GM10266 (cell line): ENCODE data around the gene HMGXB4.
A peak's percentile ranks its signal among the peaks of the same experiment; 100 is the strongest.

Experiments
- DNase-seq: peaks from one replicate; pipeline ENCODE4 v3.0.0; 2012; ENCODE audit errors: extremely low spot score
- CTCF ChIP-seq: IDR thresholded peaks from 2 replicates; pipeline ENCODE4 v1.5.1; 2012; ENCODE audit warnings: mild to moderate bottlenecking, low read depth; ENCODE audit not compliant: control insufficient read depth, insufficient read depth; ENCODE audit errors: missing control alignments

Gene HMGXB4

GRCh38 chr22:35288116-35288515 is 30.8 kb downstream of the HMGXB4 start:
- no peak for DNase-seq
- TF ChIP-seq CTCF, result no peak

- no peak for TF ChIP-seq CTCF
- DNase-seq, result no peak
Measured at GRCh38 chr22:35292786-35293185, 35.5 kb downstream of the HMGXB4 start.

GRCh38 chr22:35296051-35296450 is 38.8 kb downstream of the HMGXB4 start:
- TF ChIP-seq CTCF, result no peak
- DNase-seq, result no peak

GRCh38 chr22:35299217-35299672 is 42.0 kb downstream of the HMGXB4 start:
- DNase-seq, result no peak
- TF ChIP-seq CTCF, result no peak

- TF ChIP-seq CTCF, result no peak
Measured at GRCh38 chr22:35299673-35300499, 42.6 kb downstream of the HMGXB4 start, which contains the start of gene TOM1. Gene TOM1 (plus strand): TSS chr22:35299894. CDS start chr22:35299929, 35 bp downstream.

GRCh38 chr22:35301372-35301874 is 44.1 kb downstream of the HMGXB4 start:
- TF ChIP-seq CTCF, result no peak
- DNase-seq, result no peak

More at GRCh38 chr22:35299673-35300499, 42.6 kb downstream of the HMGXB4 start, which contains the start of gene TOM1:
- DNase-seq, result peak; percentile 93
